ENCODE results near the gene BAX.

DNA sequence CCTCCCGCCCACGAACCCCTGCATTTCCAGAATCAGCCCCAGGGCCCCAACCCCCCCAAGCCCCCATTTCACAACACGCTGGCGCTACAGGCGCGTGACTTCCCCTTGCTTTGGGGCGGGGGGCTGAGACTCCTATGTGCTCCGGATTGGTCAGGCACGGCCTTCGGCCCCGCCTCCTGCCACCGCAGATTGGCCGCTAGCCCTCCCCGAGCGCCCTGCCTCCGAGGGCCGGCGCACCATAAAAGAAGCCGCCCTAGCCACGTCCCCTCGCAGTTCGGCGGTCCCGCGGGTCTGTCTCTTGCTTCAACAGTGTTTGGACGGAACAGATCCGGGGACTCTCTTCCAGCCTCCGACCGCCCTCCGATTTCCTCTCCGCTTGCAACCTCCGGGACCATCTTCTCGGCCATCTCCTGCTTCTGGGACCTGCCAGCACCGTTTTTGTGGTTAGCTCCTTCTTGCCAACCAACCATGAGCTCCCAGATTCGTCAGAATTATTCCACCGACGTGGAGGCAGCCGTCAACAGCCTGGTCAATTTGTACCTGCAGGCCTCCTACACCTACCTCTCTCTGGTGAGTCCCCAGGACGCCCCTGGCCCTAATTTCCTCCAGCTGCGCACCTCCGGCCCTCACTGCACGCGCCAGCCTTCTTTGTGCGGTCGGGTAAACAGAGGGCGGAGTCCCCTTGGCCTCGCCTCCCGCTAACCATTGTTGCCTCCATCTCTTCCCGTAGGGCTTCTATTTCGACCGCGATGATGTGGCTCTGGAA, 10.5 kb downstream of the BAX start, which contains the start of gene FTL:
- TF ChIP-seq ZNF274 (IDR thresholded peaks at IDR 0.05; ENCODE audit: low read depth, low read length) (no peak), YY1 (IDR thresholded peaks at IDR 0.05; ENCODE audit: insufficient read depth, insufficient read length) (no peak), SUZ12 (IDR thresholded peaks at IDR 0.05; ENCODE audit: extremely low read depth, insufficient read depth, insufficient read length) (no peak)
